Liver (tissue), 9 donors: Measurements from ENCODE around the gene KRT83. TPM values are rescaled to one million over a fixed set of nuclear protein-coding genes. Genes with fewer than 3 reads are reported as not detected.

Experiments used
- DNase-seq: peaks from one replicate; pipeline ENCODE4 v3.0.0-alpha.2; 2017; ENCODE audit warnings: low spot score
- H3K27ac ChIP-seq, 2 donors: one replicate each; pipeline ENCODE4 v1.7.0; 2013; ENCODE audit warnings: inconsistent platforms in 2 of 2, low read length in 2 of 2, control low read depth in 1 of 2, low read depth in 1 of 2, mild to moderate bottlenecking in 1 of 2
- H3K27me3 ChIP-seq, 4 donors: one replicate each; pipeline versions ENCODE4 v1.6.1 to v1.7.0; 2013; ENCODE audit warnings: low read length in 3 of 4, inconsistent platforms in 1 of 4, mild to moderate bottlenecking in 1 of 4, moderate library complexity in 1 of 4; ENCODE audit not compliant: control insufficient read depth in 4 of 4, insufficient read depth in 4 of 4
- H3K36me3 ChIP-seq, 4 donors: one replicate each; pipeline versions ENCODE4 v1.6.1 to v1.7.0; 2013; ENCODE audit warnings: low read length in 3 of 4, mild to moderate bottlenecking in 3 of 4, low read depth in 1 of 4, moderate library complexity in 1 of 4; ENCODE audit not compliant: control insufficient read depth in 4 of 4, insufficient read depth in 3 of 4
- H3K4me1 ChIP-seq, 4 donors: one replicate each; pipeline versions ENCODE4 v1.6.1 to v1.7.0; 2013; ENCODE audit warnings: low read length in 3 of 4, mild to moderate bottlenecking in 3 of 4, moderate library complexity in 1 of 4; ENCODE audit not compliant: control insufficient read depth in 4 of 4, insufficient read depth in 4 of 4
- H3K4me3 ChIP-seq, 3 donors: one replicate each; pipeline versions ENCODE4 v1.6.1 to v1.7.0; 2013; ENCODE audit warnings: low read length in 3 of 3, control low read depth in 1 of 3, low read depth in 1 of 3, mild to moderate bottlenecking in 1 of 3
- H3K9ac ChIP-seq, 2 donors: one replicate each; pipeline ENCODE4 v1.7.0; 2013; ENCODE audit warnings: low read length in 2 of 2, mild to moderate bottlenecking in 2 of 2, moderate library complexity in 2 of 2, control low read depth in 1 of 2, low read depth in 1 of 2
- H3K9me3 ChIP-seq, 4 donors: one replicate each; pipeline versions ENCODE4 v1.6.1 to v1.7.0; 2013; ENCODE audit warnings: low read length in 3 of 4; ENCODE audit not compliant: control insufficient read depth in 4 of 4
- EGR1 ChIP-seq, 2 donors: IDR thresholded peaks; 2 replicates each; pipeline ENCODE4 v1.6.1; 2016 to 2018; ENCODE audit warnings: antibody characterized with exemption in 2 of 2, low read depth in 2 of 2
- FOXA2 ChIP-seq: IDR thresholded peaks from 2 replicates; pipeline ENCODE4 v1.6.1; 2016; ENCODE audit warnings: antibody characterized with exemption
- GABPA ChIP-seq, 2 donors: IDR thresholded peaks in 1 of 2; conservative IDR thresholded peaks in 1 of 2; 2 replicates each; pipeline ENCODE4 v1.6.1; 2016; ENCODE audit warnings: antibody characterized with exemption in 2 of 2, mild to moderate bottlenecking in 1 of 2, moderate library complexity in 1 of 2
- HNF4G ChIP-seq: IDR thresholded peaks from 2 replicates; pipeline ENCODE4 v1.6.1; 2016; ENCODE audit warnings: antibody characterized with exemption
- NR2F2 ChIP-seq: IDR thresholded peaks from 2 replicates; pipeline ENCODE4 v1.6.1; 2016; ENCODE audit warnings: antibody characterized with exemption
- RAD21 ChIP-seq, 2 donors: IDR thresholded peaks; 2 replicates each; pipeline ENCODE4 v1.6.1; 2016; ENCODE audit warnings: antibody characterized with exemption in 2 of 2, mild to moderate bottlenecking in 2 of 2
- RXRA ChIP-seq, 2 donors: IDR thresholded peaks; 2 replicates each; pipeline ENCODE4 v1.6.1; 2017 to 2018; ENCODE audit warnings: antibody characterized with exemption in 2 of 2, mild to moderate bottlenecking in 1 of 2
- SP1 ChIP-seq: IDR thresholded peaks from 2 replicates; pipeline ENCODE4 v1.6.1; 2018; ENCODE audit warnings: antibody characterized with exemption, mild to moderate bottlenecking
- TAF1 ChIP-seq: conservative IDR thresholded peaks from 2 replicates; pipeline ENCODE4 v1.6.1; 2016; ENCODE audit warnings: antibody characterized with exemption, mild to moderate bottlenecking
- YY1 ChIP-seq: IDR thresholded peaks from 2 replicates; pipeline ENCODE4 v1.6.1; 2016; ENCODE audit warnings: antibody characterized with exemption, mild to moderate bottlenecking
- WGBS: extraction: QIAGEN DNeasy Blood & Tissue Kit; methylation state at CpG from one replicate; pipeline ENCODE4 v1.1.7; 2013; 5-methylcytosine and 5-hydroxymethylcytosine counted together
- polyA plus RNA-seq, 2 donors: library from polyadenylated mRNA; stranded (reverse) in 1 of 2; unstranded in 1 of 2; fragments of 200-250 nt in 1 of 2; fragments of >200 nt in 1 of 2; fragmentation: Nextera tagmentation in 1 of 2; extraction: Ambion mirVana in 1 of 2; gene quantifications; one replicate each; pipeline versions ENCODE4 v1.2.1 to v1.2.3, GENCODE V29; 2013 to 2015
- total RNA-seq, 2 donors: library from RNA; depleted of rRNA; stranded (reverse); fragments of >200 nt; gene quantifications; one replicate each; pipeline ENCODE4 v1.2.3, GENCODE V29; 2014
- TF ChIP-seq, protein P1 (sequence below): fragments of 150-350 bp; IDR thresholded peaks from 2 replicates; pipeline ENCODE4 v1.5.1; 2017; ENCODE audit warnings: improper control_type of control experiment, low read depth, low read length; ENCODE audit not compliant: missing input control
- TF ChIP-seq, protein P2 (sequence below): IDR thresholded peaks from 2 replicates; pipeline ENCODE4 v1.6.1; 2016; ENCODE audit warnings: antibody characterized with exemption
- donor health status: healthy.
- donor health status: healthy.
- donor health status: healthy.
- donor health status: healthy.
- donor health status: healthy.

KRT83 gene
- total and polyA plus RNA-seq, 4 donors = not detected

DNA sequence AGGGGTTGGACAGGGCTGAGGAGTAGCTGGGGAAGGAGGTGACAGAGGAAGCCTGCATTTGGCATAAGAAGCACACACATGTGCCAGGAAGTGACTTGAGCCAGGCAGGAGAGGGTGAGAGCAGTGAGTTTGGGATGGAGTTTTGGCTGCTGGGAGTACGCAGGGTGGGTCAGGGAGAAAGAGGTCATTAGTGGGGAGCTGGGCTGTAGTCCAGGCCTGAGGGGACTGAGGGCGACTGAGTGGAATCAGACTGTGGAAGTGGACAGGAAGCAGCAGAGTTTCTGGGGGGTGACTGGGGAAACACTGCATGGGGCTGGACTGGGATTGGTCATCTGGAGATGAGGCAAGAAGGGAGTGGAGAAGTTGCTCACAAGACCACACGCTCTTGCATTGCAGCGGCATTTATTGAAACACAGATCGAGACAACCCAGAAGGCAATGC lies 38.4 kb upstream of the KRT83 start:
- no peaks in the 10 kb centered on the region for H3K9me3 ChIP-seq
- H3K9ac ChIP-seq = no peak overlapping the region
- no peak for TF ChIP-seq SP1
- no peak for TF ChIP-seq NR2F2
- TF ChIP-seq TAF1 = no peak
- TF ChIP-seq FOXA2 = no peak
- TF ChIP-seq EGR1 (IDR thresholded peaks at IDR 0.05; ENCODE audit: low read depth in 2 of 2) = no peak
- TF ChIP-seq HNF4G = no peak
- no peak for TF ChIP-seq RAD21 (IDR thresholded peaks at IDR 0.05)
- TF ChIP-seq RXRA (IDR thresholded peaks at IDR 0.05) = no peak
- no peaks in the 10 kb centered on the region for H3K36me3 ChIP-seq
- no peaks in the 10 kb centered on the region for H3K27me3 ChIP-seq
- 79% methylated on average over 5 of the region's 5 CpGs for WGBS
- H3K27ac ChIP-seq = no peak overlapping the region
- peaks cover 0 to 15% (median 7%) of the 10 kb centered on the region in 4 donors for H3K4me1 ChIP-seq
- no peak for DNase-seq
- H3K4me3 ChIP-seq = no peak overlapping the region

DNA sequence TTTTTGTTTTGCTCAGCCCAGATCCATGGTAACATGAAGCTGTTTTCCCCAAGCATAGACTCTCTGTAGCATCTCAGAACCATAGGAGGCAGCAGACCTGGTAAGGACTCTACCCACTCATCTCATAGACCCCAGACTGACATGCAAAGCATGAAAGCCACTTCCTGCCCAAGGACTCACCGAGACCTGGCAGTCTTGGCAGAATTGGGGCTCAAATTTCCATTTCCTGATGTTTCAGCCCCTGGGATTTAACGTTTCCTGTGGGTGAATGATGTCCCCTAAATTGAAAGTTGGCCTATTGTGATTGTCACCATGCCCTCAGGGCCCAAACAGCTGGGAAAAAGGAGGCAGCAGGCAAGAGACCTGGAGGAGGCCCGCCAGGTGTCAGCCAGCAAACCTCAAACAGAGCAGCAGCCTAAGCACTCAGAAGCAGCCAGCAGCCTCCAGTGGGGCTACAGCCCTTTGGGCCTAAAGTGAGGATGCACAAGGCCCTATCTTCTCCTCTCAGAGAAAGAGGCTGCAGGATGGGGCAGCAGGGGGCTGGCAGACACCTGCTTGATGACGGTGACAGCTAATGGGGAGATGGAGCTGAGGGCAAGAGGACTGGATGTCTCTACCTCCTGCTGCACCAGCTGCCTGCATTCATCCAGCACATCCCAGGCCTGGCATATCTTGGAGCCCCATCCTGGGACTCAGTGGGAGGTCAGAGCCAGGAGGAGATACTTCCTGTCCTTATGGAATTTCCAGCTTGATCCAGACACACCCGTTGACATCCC lies 37.6 kb upstream of the KRT83 start:
- peaks cover 0 to 14% (median 6%) of the 10 kb centered on the region in 4 donors for H3K4me1 ChIP-seq
- no peak for DNase-seq
- no peaks in the 10 kb centered on the region for H3K27me3 ChIP-seq
- H3K4me3 ChIP-seq = no peak overlapping the region
- H3K36me3 ChIP-seq = no peaks in the 10 kb centered on the region
- H3K27ac ChIP-seq = no peak overlapping the region
- 76% methylated on average over 5 of the region's 5 CpGs for WGBS
- TF ChIP-seq NR2F2 = no peak
- no peak for TF ChIP-seq GABPA (IDR thresholded peaks at IDR 0.05 in 1 of 2, conservative IDR thresholded peaks at IDR 0.05 in 1 of 2)
- TF ChIP-seq RAD21 (IDR thresholded peaks at IDR 0.05) = no peak
- no peak for TF ChIP-seq RXRA (IDR thresholded peaks at IDR 0.05)
- TF ChIP-seq, protein P1, sequence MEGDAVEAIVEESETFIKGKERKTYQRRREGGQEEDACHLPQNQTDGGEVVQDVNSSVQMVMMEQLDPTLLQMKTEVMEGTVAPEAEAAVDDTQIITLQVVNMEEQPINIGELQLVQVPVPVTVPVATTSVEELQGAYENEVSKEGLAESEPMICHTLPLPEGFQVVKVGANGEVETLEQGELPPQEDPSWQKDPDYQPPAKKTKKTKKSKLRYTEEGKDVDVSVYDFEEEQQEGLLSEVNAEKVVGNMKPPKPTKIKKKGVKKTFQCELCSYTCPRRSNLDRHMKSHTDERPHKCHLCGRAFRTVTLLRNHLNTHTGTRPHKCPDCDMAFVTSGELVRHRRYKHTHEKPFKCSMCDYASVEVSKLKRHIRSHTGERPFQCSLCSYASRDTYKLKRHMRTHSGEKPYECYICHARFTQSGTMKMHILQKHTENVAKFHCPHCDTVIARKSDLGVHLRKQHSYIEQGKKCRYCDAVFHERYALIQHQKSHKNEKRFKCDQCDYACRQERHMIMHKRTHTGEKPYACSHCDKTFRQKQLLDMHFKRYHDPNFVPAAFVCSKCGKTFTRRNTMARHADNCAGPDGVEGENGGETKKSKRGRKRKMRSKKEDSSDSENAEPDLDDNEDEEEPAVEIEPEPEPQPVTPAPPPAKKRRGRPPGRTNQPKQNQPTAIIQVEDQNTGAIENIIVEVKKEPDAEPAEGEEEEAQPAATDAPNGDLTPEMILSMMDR = no peak
- H3K9me3 ChIP-seq = no peaks in the 10 kb centered on the region
- no peak overlapping the region for H3K9ac ChIP-seq

DNA sequence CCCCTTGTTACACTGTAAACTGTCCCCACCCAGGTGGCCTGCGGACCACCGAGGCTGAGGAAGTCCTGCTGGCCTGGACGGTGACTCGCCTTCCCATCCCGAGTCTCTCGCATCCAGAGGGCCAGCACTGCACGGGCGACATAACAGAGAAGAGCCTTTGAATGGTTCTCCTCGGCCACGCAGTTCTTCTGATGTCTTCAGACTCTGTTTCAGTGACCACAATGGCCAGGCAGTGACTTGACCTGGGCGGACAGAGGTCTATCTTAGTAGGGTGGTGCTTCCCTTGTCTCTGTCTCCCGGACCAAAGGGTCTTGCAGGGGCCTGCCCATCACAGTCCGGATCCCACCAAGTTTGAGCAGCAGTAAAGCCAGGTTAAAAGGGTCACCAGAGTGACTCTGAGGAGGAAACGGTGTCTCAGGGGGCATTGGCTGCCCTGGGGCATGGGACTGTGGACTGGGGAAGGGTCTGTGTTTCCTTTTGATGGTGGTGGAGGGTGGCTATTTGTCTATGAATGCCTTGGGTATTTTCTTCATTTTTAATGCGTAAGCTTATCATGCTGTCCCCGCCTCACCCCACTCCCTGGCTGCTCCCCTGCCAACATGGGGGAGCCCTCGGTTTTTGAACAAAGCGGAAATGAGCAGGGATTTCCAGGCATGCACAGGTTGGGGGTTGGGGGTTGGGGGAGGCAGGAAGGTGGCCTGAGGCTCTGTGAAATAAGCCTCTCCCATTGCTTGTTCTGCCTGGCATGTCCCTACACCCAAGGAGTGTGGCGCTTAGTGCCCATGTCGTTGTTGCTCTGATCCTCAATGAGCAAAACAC lies 35.8 kb upstream of the KRT83 start:
- Histone ChIP-seq H3K4me1 (peaks cover 0 to under 1% (median 0%) of the 10 kb centered on the region in 4 donors), H3K4me3 (no peak overlapping the region), H3K27ac (no peak overlapping the region), H3K9me3 (no peaks in the 10 kb centered on the region), H3K9ac (no peak overlapping the region), H3K36me3 (no peaks in the 10 kb centered on the region), H3K27me3 (no peaks in the 10 kb centered on the region)
- no peak for DNase-seq
- no peak for TF ChIP-seq EGR1 (IDR thresholded peaks at IDR 0.05; ENCODE audit: low read depth in 2 of 2)
- TF ChIP-seq, protein P2, sequence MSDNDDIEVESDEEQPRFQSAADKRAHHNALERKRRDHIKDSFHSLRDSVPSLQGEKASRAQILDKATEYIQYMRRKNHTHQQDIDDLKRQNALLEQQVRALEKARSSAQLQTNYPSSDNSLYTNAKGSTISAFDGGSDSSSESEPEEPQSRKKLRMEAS = no peak
- no peak for TF ChIP-seq RXRA (IDR thresholded peaks at IDR 0.05)
- no peak for TF ChIP-seq YY1
- TF ChIP-seq TAF1 = no peak
- no peak for TF ChIP-seq GABPA (IDR thresholded peaks at IDR 0.05 in 1 of 2, conservative IDR thresholded peaks at IDR 0.05 in 1 of 2)
- no peak for TF ChIP-seq FOXA2
- 92% methylated on average over 20 of the region's 20 CpGs for WGBS
